ENCODE measurements around the gene ZNF705A.
"Not testable (repeated sequence)": the region's sequence is repeated elsewhere in the genome, so short reads cannot be mapped to it uniquely, and the experiment has no call there.

The ZNF705A gene

DNA sequence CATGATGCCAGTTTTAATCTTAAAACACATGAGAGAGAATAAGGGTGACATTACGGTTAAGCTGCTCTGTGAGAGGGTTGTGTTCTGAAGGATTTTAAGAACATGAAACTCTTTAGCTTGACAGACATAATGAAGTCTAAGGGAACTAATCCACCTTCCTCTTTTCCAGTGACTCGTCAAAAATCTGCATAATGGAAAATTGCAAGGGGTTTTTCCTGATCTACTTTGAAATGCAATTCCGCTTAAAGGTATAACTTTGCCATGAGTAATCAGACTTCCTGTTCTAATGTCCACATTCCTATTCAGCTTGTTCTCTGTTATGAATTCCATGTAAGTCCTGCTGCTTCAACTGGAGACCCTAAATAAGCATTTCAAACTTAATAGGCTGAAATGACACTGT is at the start of gene ZNF705A:
Gene ZNF705A, plus strand, starts transcription at position 171 of the 400 bp plus-strand sequence. CDS start 15,611 bp downstream, outside the sequence.
- H3K27ac ChIP-seq (ENCODE audit: low read depth, low read length): no peak within 1 kb of the TSS
- H3K9ac ChIP-seq (ENCODE audit: low read depth in 1 of 2, low read length in 2 of 2): no peak within 1 kb of the TSS
- no peaks in the 10 kb centered on the region for H3K27me3 ChIP-seq (ENCODE audit: control insufficient read depth in 1 of 2, insufficient read depth in 2 of 2, low read length in 2 of 2)
- no peaks in the 10 kb centered on the region for H3K4me1 ChIP-seq (ENCODE audit: control insufficient read depth in 1 of 2, insufficient read depth in 2 of 2, low read length in 2 of 2)
- no peak within 1 kb of the TSS for H3K4me3 ChIP-seq (ENCODE audit: low read depth in 1 of 2, low read length in 2 of 2)
- no peaks in the 10 kb centered on the region for H3K36me3 ChIP-seq (ENCODE audit: control insufficient read depth in 1 of 2, insufficient read depth in 2 of 2, low read length in 2 of 2)
- no peaks in the 10 kb centered on the region for H3K9me3 ChIP-seq (ENCODE audit: control insufficient read depth in 1 of 2, low read length in 2 of 2)

DNA sequence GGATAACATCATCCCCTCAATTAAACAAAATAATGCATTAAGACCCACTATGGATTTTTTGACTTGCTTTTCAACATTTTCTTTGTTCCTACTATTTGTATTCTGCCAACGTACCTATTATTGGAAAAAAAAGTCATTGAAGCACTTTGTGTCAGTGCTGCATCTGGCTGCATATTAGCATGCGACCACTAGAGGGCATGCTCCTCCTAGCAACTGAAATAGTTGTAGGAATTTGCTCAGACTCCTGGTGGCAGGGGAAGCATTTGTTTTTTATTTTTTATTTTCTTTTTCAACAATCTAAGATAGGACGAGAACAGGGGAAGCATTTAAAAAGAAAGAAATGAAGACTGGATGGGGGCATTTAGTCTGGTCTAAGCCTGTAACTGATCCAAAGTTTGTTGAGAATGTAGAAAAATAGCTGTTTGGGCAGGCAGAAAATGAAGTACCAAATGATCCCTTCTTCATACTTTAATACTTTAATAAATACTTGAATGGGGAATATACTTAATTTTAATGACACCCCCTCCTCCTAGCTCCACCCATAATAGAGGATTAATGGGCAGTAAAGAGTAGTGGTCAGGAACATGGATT is 47.9 kb upstream of the ZNF705A start:
- Histone ChIP-seq H3K4me1 (ENCODE audit: control insufficient read depth in 1 of 2, insufficient read depth in 2 of 2, low read length in 2 of 2) (peaks cover 0 to 4% of the 10 kb centered on the region in 2 donors), H3K4me3 (ENCODE audit: low read depth in 1 of 2, low read length in 2 of 2) (no peak overlapping the region), H3K27ac (ENCODE audit: low read depth, low read length) (no peak overlapping the region), H3K9me3 (ENCODE audit: control insufficient read depth in 1 of 2, low read length in 2 of 2) (no peaks in the 10 kb centered on the region), H3K27me3 (ENCODE audit: control insufficient read depth in 1 of 2, insufficient read depth in 2 of 2, low read length in 2 of 2) (no peaks in the 10 kb centered on the region), H3K9ac (ENCODE audit: low read depth in 1 of 2, low read length in 2 of 2) (peak overlapping the region in 1 of 2 donors; percentile 29), H3K36me3 (ENCODE audit: control insufficient read depth in 1 of 2, insufficient read depth in 2 of 2, low read length in 2 of 2) (peaks cover 0 to 3% of the 10 kb centered on the region in 2 donors)

DNA sequence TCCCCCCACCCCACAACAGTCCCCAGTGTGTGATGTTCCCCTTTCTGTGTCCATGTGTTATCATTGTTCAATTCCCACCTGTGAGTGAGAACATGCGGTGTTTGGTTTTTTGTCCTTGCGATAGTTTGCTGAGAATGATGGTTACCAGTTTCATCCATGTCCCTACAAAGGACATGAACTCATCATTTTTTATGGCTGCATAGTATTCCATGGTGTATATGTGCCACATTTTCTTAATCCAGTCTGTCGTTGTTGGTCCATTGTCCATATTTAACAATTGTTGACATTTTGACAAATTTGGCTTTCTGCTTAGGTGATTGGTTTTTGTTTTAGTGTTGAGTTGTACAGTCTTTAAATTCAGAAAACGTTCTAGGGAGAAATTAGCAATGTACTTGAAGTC is 43.7 kb upstream of the ZNF705A start:
- not testable (repeated sequence) for H3K27ac ChIP-seq (ENCODE audit: low read depth, low read length); H3K36me3 ChIP-seq (ENCODE audit: control insufficient read depth in 1 of 2, insufficient read depth in 2 of 2, low read length in 2 of 2); H3K4me1 ChIP-seq (ENCODE audit: control insufficient read depth in 1 of 2, insufficient read depth in 2 of 2, low read length in 2 of 2); H3K9me3 ChIP-seq (ENCODE audit: control insufficient read depth in 1 of 2, low read length in 2 of 2); H3K4me3 ChIP-seq (ENCODE audit: low read depth in 1 of 2, low read length in 2 of 2); H3K27me3 ChIP-seq (ENCODE audit: control insufficient read depth in 1 of 2, insufficient read depth in 2 of 2, low read length in 2 of 2); H3K9ac ChIP-seq (ENCODE audit: low read depth in 1 of 2, low read length in 2 of 2)

DNA sequence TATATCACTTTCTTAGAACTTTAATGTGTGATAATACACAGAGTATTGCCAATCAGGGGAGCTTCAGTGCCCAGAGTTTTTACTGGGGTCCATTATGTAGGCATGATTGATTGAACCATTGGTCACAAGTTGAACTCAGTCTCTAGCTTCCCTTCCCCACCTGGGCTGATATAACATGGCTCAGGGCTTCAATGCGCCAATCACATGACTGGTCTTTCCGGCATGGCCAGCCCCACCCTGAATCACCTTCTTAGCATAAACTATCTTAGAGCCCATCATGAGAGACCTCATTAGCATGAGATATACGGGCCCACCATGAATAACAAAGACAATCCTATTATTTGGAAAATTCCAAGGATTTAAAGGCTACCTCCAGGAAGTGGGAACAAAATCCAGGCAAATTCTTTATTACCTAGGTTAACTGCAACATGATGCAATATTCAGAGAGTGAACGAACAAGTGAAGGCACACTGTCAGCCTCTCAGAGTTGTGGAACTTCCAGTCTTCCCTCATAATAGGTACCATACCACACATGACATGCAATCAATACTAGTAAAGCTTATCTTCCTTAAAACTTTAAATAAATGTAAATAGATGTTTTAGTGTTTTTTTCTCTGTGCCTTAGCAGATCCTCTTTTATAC is 36.6 kb upstream of the ZNF705A start:
- Histone ChIP-seq H3K27me3 (ENCODE audit: control insufficient read depth in 1 of 2, insufficient read depth in 2 of 2, low read length in 2 of 2) (no peaks in the 10 kb centered on the region), H3K27ac (ENCODE audit: low read depth, low read length) (no peak overlapping the region), H3K4me3 (ENCODE audit: low read depth in 1 of 2, low read length in 2 of 2) (no peak overlapping the region), H3K36me3 (ENCODE audit: control insufficient read depth in 1 of 2, insufficient read depth in 2 of 2, low read length in 2 of 2) (no peaks in the 10 kb centered on the region), H3K4me1 (ENCODE audit: control insufficient read depth in 1 of 2, insufficient read depth in 2 of 2, low read length in 2 of 2) (no peaks in the 10 kb centered on the region), H3K9ac (ENCODE audit: low read depth in 1 of 2, low read length in 2 of 2) (no peak overlapping the region), H3K9me3 (ENCODE audit: control insufficient read depth in 1 of 2, low read length in 2 of 2) (no peaks in the 10 kb centered on the region)

DNA sequence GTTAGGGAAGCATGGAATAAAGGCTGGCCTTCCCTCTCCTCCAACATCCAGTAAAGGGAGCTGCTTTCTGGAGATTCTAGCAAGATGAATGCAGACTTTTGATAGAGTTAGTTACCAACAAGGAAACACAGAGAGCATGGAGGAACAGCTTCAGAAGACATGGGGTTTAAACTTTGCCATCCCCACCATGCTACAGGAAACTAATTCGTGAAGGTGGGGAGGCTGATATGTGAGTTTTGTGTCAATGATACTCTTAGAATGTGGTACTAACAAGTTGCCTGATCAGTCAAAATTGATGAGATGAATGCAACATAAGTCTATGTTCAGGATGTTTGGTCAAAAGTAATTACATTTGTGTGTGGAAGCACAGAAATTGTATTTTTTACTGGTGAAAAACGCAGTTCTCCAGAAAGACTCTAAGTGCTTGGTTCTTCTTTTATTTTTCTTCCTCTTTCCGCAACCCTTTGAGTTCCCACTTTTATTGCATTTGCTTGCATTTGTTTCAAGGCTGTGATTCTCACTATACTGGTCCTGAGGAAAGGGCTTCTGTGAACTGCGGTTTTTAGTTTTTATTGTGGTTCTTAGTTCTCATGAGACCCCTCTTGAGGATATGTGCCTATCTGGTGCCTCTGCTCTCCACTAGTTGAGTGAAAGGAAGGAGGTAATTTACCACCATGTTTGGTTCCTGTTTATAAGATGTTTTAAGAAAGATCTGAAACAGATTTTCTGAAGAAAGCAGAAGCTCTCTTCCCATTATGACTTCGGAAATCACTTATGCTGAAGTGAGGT is 33.5 kb upstream of the ZNF705A start, which contains the start of gene CLEC4A:
Gene CLEC4A, plus strand, starts transcription at position 494 of the 789 bp plus-strand sequence. Its CDS starts 262 bp downstream, at position 756.
- H3K36me3 ChIP-seq (ENCODE audit: control insufficient read depth in 1 of 2, insufficient read depth in 2 of 2, low read length in 2 of 2): no peaks in the 10 kb centered on the region
- no peak within 1 kb of the TSS for H3K4me3 ChIP-seq (ENCODE audit: low read depth in 1 of 2, low read length in 2 of 2)
- no peak within 1 kb of the TSS for H3K27ac ChIP-seq (ENCODE audit: low read depth, low read length)
- no peaks in the 10 kb centered on the region for H3K9me3 ChIP-seq (ENCODE audit: control insufficient read depth in 1 of 2, low read length in 2 of 2)
- no peaks in the 10 kb centered on the region for H3K27me3 ChIP-seq (ENCODE audit: control insufficient read depth in 1 of 2, insufficient read depth in 2 of 2, low read length in 2 of 2)
- H3K9ac ChIP-seq (ENCODE audit: low read depth in 1 of 2, low read length in 2 of 2): no peak within 1 kb of the TSS
- no peaks in the 10 kb centered on the region for H3K4me1 ChIP-seq (ENCODE audit: control insufficient read depth in 1 of 2, insufficient read depth in 2 of 2, low read length in 2 of 2)

DNA sequence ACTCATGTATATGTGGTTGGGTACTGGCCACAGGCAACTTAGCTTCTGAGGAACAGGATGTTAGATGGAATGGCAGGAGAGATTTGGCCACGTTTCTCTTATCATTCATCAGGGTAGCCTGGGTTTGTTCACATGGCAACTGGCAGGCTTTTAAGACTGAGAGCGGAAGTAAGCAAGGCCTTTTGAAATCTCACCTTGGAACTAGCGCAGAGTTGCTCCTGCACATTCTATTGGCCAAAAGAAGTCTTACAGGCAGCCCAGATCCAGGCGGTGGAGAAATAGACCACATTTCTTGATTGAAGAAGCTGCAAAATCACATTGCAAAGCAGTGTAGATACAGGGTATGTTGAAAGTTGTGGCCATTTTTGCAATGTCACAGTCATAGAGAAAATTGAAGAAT is 29.7 kb upstream of the ZNF705A start:
- no peaks in the 10 kb centered on the region for H3K36me3 ChIP-seq (ENCODE audit: control insufficient read depth in 1 of 2, insufficient read depth in 2 of 2, low read length in 2 of 2)
- no peak overlapping the region for H3K4me3 ChIP-seq (ENCODE audit: low read depth in 1 of 2, low read length in 2 of 2)
- no peaks in the 10 kb centered on the region for H3K27me3 ChIP-seq (ENCODE audit: control insufficient read depth in 1 of 2, insufficient read depth in 2 of 2, low read length in 2 of 2)
- no peaks in the 10 kb centered on the region for H3K9me3 ChIP-seq (ENCODE audit: control insufficient read depth in 1 of 2, low read length in 2 of 2)
- H3K4me1 ChIP-seq (ENCODE audit: control insufficient read depth in 1 of 2, insufficient read depth in 2 of 2, low read length in 2 of 2): no peaks in the 10 kb centered on the region
- H3K27ac ChIP-seq (ENCODE audit: low read depth, low read length): no peak overlapping the region
- no peak overlapping the region for H3K9ac ChIP-seq (ENCODE audit: low read depth in 1 of 2, low read length in 2 of 2)

DNA sequence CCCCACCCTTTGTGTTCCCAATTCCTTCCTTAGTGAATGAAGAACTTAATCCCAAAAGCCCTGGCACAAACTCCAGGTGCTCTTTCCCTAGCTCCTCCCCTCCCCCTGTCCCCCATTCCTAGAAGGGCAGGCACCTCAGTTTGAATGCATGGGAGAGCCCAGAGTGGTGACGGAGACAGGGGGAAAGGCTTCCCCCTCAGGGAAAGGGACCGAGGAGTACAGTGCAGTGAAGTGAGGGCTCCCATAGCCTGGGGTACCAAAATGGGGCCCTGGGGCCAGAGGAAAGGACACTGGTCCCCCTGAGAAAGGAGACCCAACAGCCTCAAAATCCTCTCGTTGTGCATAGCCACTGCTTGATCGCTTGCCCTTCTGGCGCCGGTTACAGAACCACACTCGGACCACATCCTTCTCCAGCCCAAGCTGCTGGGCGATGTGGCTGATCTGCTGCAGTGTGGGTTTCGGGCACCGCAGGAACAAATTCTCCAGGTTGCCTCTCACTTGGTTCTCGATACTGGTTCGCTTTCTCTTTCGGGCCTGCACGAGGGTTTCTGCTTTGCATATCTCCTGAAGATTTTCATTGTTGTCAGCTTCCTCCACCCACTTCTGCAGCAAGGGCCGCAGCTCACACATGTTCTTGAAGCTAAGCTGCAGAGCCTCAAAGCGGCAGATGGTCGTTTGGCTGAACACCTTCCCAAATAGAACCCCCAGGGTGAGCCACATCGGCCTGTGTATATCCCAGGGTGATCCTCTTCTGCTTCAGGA is 23.0 kb upstream of the ZNF705A start:
- not testable (repeated sequence) for H3K27me3 ChIP-seq (ENCODE audit: control insufficient read depth in 1 of 2, insufficient read depth in 2 of 2, low read length in 2 of 2); H3K36me3 ChIP-seq (ENCODE audit: control insufficient read depth in 1 of 2, insufficient read depth in 2 of 2, low read length in 2 of 2); H3K4me3 ChIP-seq (ENCODE audit: low read depth in 1 of 2, low read length in 2 of 2); H3K9ac ChIP-seq (ENCODE audit: low read depth in 1 of 2, low read length in 2 of 2); H3K27ac ChIP-seq (ENCODE audit: low read depth, low read length); H3K4me1 ChIP-seq (ENCODE audit: control insufficient read depth in 1 of 2, insufficient read depth in 2 of 2, low read length in 2 of 2); H3K9me3 ChIP-seq (ENCODE audit: control insufficient read depth in 1 of 2, low read length in 2 of 2)

DNA sequence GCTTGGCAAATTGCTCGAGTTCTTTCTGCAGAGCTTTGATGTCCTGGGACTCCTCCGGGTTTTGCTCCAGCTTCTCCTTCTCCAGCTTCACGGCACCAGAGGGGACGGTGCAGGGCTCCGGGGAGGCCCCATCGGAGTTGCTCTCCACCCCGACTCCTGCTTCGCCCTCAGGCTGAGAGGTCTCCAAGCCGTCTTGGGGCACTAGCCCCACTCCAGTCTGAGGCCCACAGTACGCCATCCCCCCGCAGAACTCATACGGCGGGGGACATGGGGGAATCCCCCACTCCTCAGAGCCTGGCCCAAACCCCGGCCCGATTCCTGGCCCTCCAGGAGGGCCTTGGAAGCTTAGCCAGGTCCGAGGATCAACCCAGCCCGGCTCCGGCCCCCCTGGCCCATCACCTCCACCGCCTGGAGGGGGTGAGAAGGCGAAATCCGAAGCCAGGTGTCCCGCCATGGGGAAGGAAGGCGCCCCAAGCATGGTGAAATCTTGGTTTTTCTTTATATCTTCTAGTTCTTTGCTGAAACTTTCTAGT is 22.4 kb upstream of the ZNF705A start:
- not testable (repeated sequence) for H3K9ac ChIP-seq (ENCODE audit: low read depth in 1 of 2, low read length in 2 of 2); H3K27me3 ChIP-seq (ENCODE audit: control insufficient read depth in 1 of 2, insufficient read depth in 2 of 2, low read length in 2 of 2); H3K36me3 ChIP-seq (ENCODE audit: control insufficient read depth in 1 of 2, insufficient read depth in 2 of 2, low read length in 2 of 2); H3K9me3 ChIP-seq (ENCODE audit: control insufficient read depth in 1 of 2, low read length in 2 of 2); H3K27ac ChIP-seq (ENCODE audit: low read depth, low read length); H3K4me3 ChIP-seq (ENCODE audit: low read depth in 1 of 2, low read length in 2 of 2); H3K4me1 ChIP-seq (ENCODE audit: control insufficient read depth in 1 of 2, insufficient read depth in 2 of 2, low read length in 2 of 2)

DNA sequence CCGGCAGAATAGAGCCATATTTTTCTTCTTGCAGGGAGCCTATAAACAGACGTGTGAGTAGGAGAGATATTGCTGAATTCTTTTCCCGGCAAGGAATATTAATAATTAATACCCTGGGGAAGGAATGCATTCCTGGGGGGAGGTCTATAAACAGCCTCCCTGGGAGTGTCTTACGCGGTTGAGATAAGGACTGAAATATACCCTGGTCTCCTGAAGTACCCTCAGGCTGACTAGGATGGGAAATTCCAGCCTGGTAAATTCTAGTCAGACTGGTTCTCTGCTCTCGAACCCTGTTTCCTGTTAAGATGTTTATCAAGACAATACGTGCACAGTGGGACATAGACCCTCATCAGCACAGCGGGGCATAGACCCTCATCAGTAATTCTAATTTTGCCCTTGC is 15.2 kb upstream of the ZNF705A start:
- not testable (repeated sequence) for H3K36me3 ChIP-seq (ENCODE audit: control insufficient read depth in 1 of 2, insufficient read depth in 2 of 2, low read length in 2 of 2); H3K27me3 ChIP-seq (ENCODE audit: control insufficient read depth in 1 of 2, insufficient read depth in 2 of 2, low read length in 2 of 2); H3K9me3 ChIP-seq (ENCODE audit: control insufficient read depth in 1 of 2, low read length in 2 of 2); H3K9ac ChIP-seq (ENCODE audit: low read depth in 1 of 2, low read length in 2 of 2); H3K4me3 ChIP-seq (ENCODE audit: low read depth in 1 of 2, low read length in 2 of 2); H3K27ac ChIP-seq (ENCODE audit: low read depth, low read length); H3K4me1 ChIP-seq (ENCODE audit: control insufficient read depth in 1 of 2, insufficient read depth in 2 of 2, low read length in 2 of 2)
